Loucy (cell line): Measurements from ENCODE around the gene CD302.
"Not testable (repeated sequence)": the region's sequence is repeated elsewhere in the genome, so short reads cannot be mapped to it uniquely, and the experiment has no call there.

ENCODE experiments used
- H2AFZ ChIP-seq: fragments of 200-600 bp; sonication (generic); 2 replicates; pipeline ENCODE4 v1.6.0; 2016; ENCODE audit warnings: antibody characterized with exemption, mild to moderate bottlenecking, low read length, moderate library complexity
- H3F3A ChIP-seq: fragments of 200-600 bp; 2 replicates; pipeline ENCODE4 v1.6.0; 2016; ENCODE audit warnings: antibody characterized with exemption, low read depth, mild to moderate bottlenecking
- H3K27me3 ChIP-seq: fragments of 200-600 bp; sonication (generic); 2 replicates; pipeline ENCODE4 v1.6.1; 2014; ENCODE audit warnings: low read length, mild to moderate bottlenecking; ENCODE audit not compliant: insufficient read depth, poor library complexity, severe bottlenecking
- H3K36me3 ChIP-seq: fragments of 200-600 bp; sonication (generic); 2 replicates; pipeline ENCODE4 v1.6.1; 2016; ENCODE audit warnings: low read length; ENCODE audit not compliant: insufficient read depth
- H3K4me1 ChIP-seq: fragments of 200-600 bp; sonication (generic); 2 replicates; pipeline ENCODE4 v1.5.1; 2014; ENCODE audit warnings: low read length, mild to moderate bottlenecking; ENCODE audit not compliant: insufficient read depth, poor library complexity, severe bottlenecking
- H3K4me2 ChIP-seq: fragments of 200-600 bp; sonication (generic); 2 replicates; pipeline ENCODE4 v1.6.0; 2014; ENCODE audit warnings: antibody characterized with exemption, low read length, low read depth, mild to moderate bottlenecking; ENCODE audit not compliant: poor library complexity, severe bottlenecking
- H3K4me3 ChIP-seq: fragments of 200-600 bp; sonication (generic); 2 replicates; pipeline ENCODE4 v1.5.1; 2014; ENCODE audit warnings: low read length, mild to moderate bottlenecking, mixed read lengths; ENCODE audit not compliant: poor library complexity, severe bottlenecking
- H3K79me2 ChIP-seq: fragments of 200-600 bp; sonication (generic); 2 replicates; pipeline ENCODE4 v1.6.1; 2014; ENCODE audit warnings: low read length; ENCODE audit not compliant: insufficient read depth
- H3K9ac ChIP-seq: fragments of 200-600 bp; sonication (generic); 2 replicates; pipeline ENCODE4 v1.6.0; 2014; ENCODE audit warnings: mild to moderate bottlenecking, low read depth, low read length, moderate library complexity; ENCODE audit not compliant: poor library complexity, severe bottlenecking
- H3K9me2 ChIP-seq: fragments of 200-600 bp; sonication (generic); replicated peaks from 2 replicates; pipeline ENCODE4 v1.6.1; 2016; ENCODE audit warnings: low read depth, low read length, mixed read lengths
- H3K9me3 ChIP-seq: fragments of 200-600 bp; sonication (generic); 2 replicates; pipeline ENCODE4 v1.6.1; 2014; ENCODE audit warnings: mild to moderate bottlenecking, antibody characterized with exemption, low read length, low read depth; ENCODE audit not compliant: insufficient read depth
- H4K20me1 ChIP-seq: fragments of 200-600 bp; sonication (generic); 2 replicates; pipeline ENCODE4 v1.6.0; 2014; ENCODE audit warnings: antibody characterized with exemption, low read length, mild to moderate bottlenecking; ENCODE audit not compliant: insufficient read depth, poor library complexity, severe bottlenecking
- CTCF ChIP-seq: fragments of 200-600 bp; sonication (generic); conservative IDR thresholded peaks from 2 replicates; pipeline ENCODE4 v1.5.1; 2014; ENCODE audit warnings: mild to moderate bottlenecking, antibody characterized with exemption, low read length
- EZH2phosphoT487 ChIP-seq: fragments of 200-600 bp; IDR thresholded peaks from 2 replicates; pipeline ENCODE4 v1.6.1; 2018; ENCODE audit warnings: antibody characterized with exemption, mild to moderate bottlenecking, moderate library complexity, borderline replicate concordance

Gene CD302

GRCh38 chr2:159750873-159751272 is 47.1 kb downstream of the CD302 start:
- Histone ChIP-seq H3K9me3 (no peaks in the 10 kb centered on the region), H3K79me2 (peaks cover 58% of the 10 kb centered on the region), H3K4me1 (no peaks in the 10 kb centered on the region), H3K9me2 (no peaks in the 10 kb centered on the region), H3K9ac (no peak overlapping the region), H3K36me3 (peaks cover 89% of the 10 kb centered on the region), H3K4me2 (no peak overlapping the region), H2AFZ (no peak overlapping the region), H3K27me3 (no peaks in the 10 kb centered on the region), H3K4me3 (no peak overlapping the region), H3F3A (no peaks in the 10 kb centered on the region), H4K20me1 (peaks cover 57% of the 10 kb centered on the region)
- TF ChIP-seq EZH2phosphoT487 (no peak), CTCF (no peak)

DNA sequence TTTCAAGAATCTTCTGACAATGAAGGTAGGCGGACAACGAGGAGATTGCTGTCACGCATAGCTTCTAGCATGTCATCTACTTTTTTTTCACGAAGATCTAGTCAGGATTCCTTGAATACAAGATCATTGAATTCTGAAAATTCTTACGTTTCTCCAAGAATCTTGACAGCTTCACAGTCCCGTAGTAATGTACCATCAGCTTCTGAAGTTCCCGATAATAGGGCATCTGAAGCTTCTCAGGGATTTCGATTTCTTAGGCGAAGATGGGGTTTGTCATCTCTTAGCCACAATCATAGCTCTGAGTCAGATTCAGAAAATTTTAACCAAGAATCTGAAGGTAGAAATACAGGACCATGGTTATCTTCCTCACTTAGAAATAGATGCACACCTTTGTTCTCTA is 49.9 kb downstream of the CD302 start:
- Histone ChIP-seq H3K27me3 (no peaks in the 10 kb centered on the region), H3K79me2 (peaks cover 45% of the 10 kb centered on the region; the same call in 1 of the 2 replicates), H3K4me1 (no peaks in the 10 kb centered on the region), H3K4me2 (no peak overlapping the region), H3K9me2 (no peaks in the 10 kb centered on the region), H3K9ac (no peak overlapping the region), H4K20me1 (peaks cover 51% of the 10 kb centered on the region), H3K9me3 (no peaks in the 10 kb centered on the region), H3K36me3 (peaks cover 87% of the 10 kb centered on the region), H3F3A (no peaks in the 10 kb centered on the region), H2AFZ (no peak overlapping the region), H3K4me3 (no peak overlapping the region)
- no peak for TF ChIP-seq EZH2phosphoT487

GRCh38 chr2:159745237-159745636 is 52.8 kb downstream of the CD302 start:
- peaks cover 81% of the 10 kb centered on the region for H3K36me3 ChIP-seq
- not testable (repeated sequence) for H3K9me2 ChIP-seq, H3K4me2 ChIP-seq, H2AFZ ChIP-seq, H3F3A ChIP-seq, H3K4me3 ChIP-seq, H3K9ac ChIP-seq, H3K9me3 ChIP-seq, H3K27me3 ChIP-seq, H3K4me1 ChIP-seq
- peaks cover 52% of the 10 kb centered on the region for H4K20me1 ChIP-seq
- H3K79me2 ChIP-seq: peaks cover 56% of the 10 kb centered on the region

DNA sequence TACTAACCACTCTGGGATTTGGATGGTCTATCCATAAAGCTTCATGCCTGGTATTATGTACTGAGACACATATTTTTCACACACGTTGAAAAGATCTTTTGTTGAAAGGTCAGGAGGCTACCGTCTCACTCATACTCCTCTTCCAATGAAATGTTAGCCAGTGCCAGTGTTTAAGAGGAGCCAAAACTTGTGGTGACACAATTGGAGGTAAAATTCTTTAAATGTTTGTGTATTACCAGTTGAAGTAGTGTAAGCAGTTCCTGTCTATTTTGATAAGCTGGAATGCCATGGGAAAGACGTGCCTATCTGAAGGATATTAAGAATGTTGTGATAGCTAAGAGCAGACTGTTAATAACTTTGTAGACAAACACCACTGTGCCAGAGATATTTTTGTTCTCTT is 53.6 kb downstream of the CD302 start:
- peaks cover 82% of the 10 kb centered on the region for H3K36me3 ChIP-seq

More for the DNA sequence above, 53.6 kb downstream of the CD302 start:
- no peak overlapping the region for H2AFZ ChIP-seq
- no peaks in the 10 kb centered on the region for H3K9me3 ChIP-seq
- H3F3A ChIP-seq: no peaks in the 10 kb centered on the region
- peaks cover 61% of the 10 kb centered on the region for H4K20me1 ChIP-seq
- H3K9ac ChIP-seq: no peak overlapping the region
- H3K4me3 ChIP-seq: no peak overlapping the region
- peaks cover 58% of the 10 kb centered on the region for H3K79me2 ChIP-seq
- H3K27me3 ChIP-seq: no peaks in the 10 kb centered on the region
- no peaks in the 10 kb centered on the region for H3K9me2 ChIP-seq
- no peak overlapping the region for H3K4me2 ChIP-seq
- no peaks in the 10 kb centered on the region for H3K4me1 ChIP-seq
- TF ChIP-seq CTCF (no peak), EZH2phosphoT487 (no peak)
